ENCODE data around the gene FMO2. TPM values are rescaled to one million over a fixed set of nuclear protein-coding genes. Genes with fewer than 3 reads are reported as not detected.

The FMO2 gene
- total and polyA plus RNA-seq, 2 of the 8 experiments (the other 6 are each of a cell fraction or from before 2014, with no cell fraction given): not detected

DNA sequence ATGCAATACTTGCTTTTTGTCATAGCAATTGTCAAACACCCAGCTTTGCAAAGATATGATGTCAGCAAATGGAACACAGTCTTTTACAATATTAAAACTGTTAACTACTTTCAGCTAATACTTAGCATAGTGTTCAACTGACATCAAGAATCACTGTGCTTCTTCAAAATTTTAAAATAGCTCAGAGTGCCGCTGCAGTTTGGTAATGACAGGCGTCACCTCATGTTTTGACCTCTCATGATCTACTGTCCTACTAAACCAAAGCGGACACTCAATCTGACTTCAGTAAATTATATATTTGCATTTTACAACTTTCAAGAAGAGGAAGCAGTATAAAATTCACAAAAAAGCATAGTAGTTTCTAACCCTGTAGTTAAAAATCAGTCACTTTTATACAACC is 65.2 kb downstream of the FMO2 start:
- Histone ChIP-seq H2BK5ac (ENCODE audit: low read depth, low read length) (no peak overlapping the region), H3K18ac (ENCODE audit: extremely low read depth, low read length) (no peak overlapping the region), H2AK5ac (ENCODE audit: low read depth, low read length) (no peak overlapping the region), H2BK20ac (ENCODE audit: low read length) (no peak overlapping the region), H3K9ac (replicated peaks in 1 of 4; ENCODE audit: extremely low read depth in 1 of 4, low read depth in 3 of 4, low read length in 3 of 4) (no peak overlapping the region), H4K5ac (ENCODE audit: insufficient read length, low read depth, low read length) (no peak overlapping the region), H3K14ac (ENCODE audit: insufficient read length) (no peak overlapping the region), H3K4me2 (ENCODE audit: insufficient read depth in 1 of 2, low read depth in 2 of 2, low read length in 2 of 2) (peak overlapping the region in 1 of 2 experiments; percentile 95; a peak in 2 of 4 replicates), H2AFZ (ENCODE audit: low read length) (no peak overlapping the region), H3K27ac (ENCODE audit: low read depth, low read length) (no peak overlapping the region), H3K79me2 (ENCODE audit: control insufficient read depth in 1 of 2, insufficient read depth in 2 of 2, low read length in 2 of 2) (no peaks in the 10 kb centered on the region), H4K91ac (replicated peaks; ENCODE audit: insufficient read length, low read length) (no peak overlapping the region), H3K4me3 (ENCODE audit: extremely low read depth in 1 of 4, insufficient read depth in 2 of 4, low read depth in 3 of 4, low read length in 4 of 4) (no peak overlapping the region), H3K9me3 (ENCODE audit: insufficient read depth in 2 of 2, low read depth in 1 of 2, low read length in 1 of 2) (no peaks in the 10 kb centered on the region), H2BK120ac (replicated peaks; ENCODE audit: low read depth, low read length) (no peak overlapping the region), H3K56ac (replicated peaks; ENCODE audit: insufficient read length, low read depth, low read length) (no peak overlapping the region), H3K23me2 (ENCODE audit: low read depth, low read length) (no peaks in the 10 kb centered on the region; the same call in 1 of the 2 replicates), H3K23ac (ENCODE audit: insufficient read length) (no peak overlapping the region), H2BK12ac (ENCODE audit: low read depth, low read length) (no peak overlapping the region), H3K4ac (replicated peaks; ENCODE audit: insufficient read length, low read depth, low read length) (no peak overlapping the region), H4K8ac (ENCODE audit: extremely low read depth, insufficient read depth, low read length) (no peak overlapping the region), H3K4me1 (replicated peaks in 1 of 4; ENCODE audit: control insufficient read depth in 3 of 4, insufficient read depth in 4 of 4, low read length in 3 of 4) (peaks cover 3 to 11% (median 10%) of the 10 kb centered on the region in 4 experiments), H4K20me1 (replicated peaks in 1 of 2; ENCODE audit: control insufficient read depth in 1 of 2, insufficient read depth in 2 of 2, low read length in 2 of 2) (no peaks in the 10 kb centered on the region), H2BK15ac (ENCODE audit: low read length) (no peak overlapping the region), H3K27me3 (replicated peaks in 1 of 4; ENCODE audit: control insufficient read depth in 3 of 4, extremely low read depth in 1 of 4, insufficient read depth in 3 of 4, low read length in 3 of 4) (peaks cover 0 to 2% (median 0%) of the 10 kb centered on the region in 4 experiments; a peak in 3 of 7 replicates), H3K79me1 (ENCODE audit: low read depth, low read length) (no peaks in the 10 kb centered on the region), H3K36me3 (ENCODE audit: control insufficient read depth in 2 of 4, insufficient read depth in 4 of 4, low read length in 3 of 4) (no peaks in the 10 kb centered on the region)
- ChIA-PET CTCF (ENCODE audit: partially characterized antibody) (interaction anchor here (1.2 to 11.5 kb wide), 9 partner anchors 10 to 153 kb away, joined by 3 to 78 read pairs (median 11); partner anchors contain the start of gene FMO4), POLR2A (ENCODE audit: partially characterized antibody) (interaction anchor here (0.6 to 2.2 kb wide), 2 partner anchors 54 to 63 kb away, joined by 3 to 6 read pairs; partner anchors contain the start of gene FMO4)
- no peak for FAIRE-seq
- DNase-seq (ENCODE audit: low read depth in 1 of 2, low spot score in 2 of 2): no peak
- WGBS, 2 experiments (ENCODE audit: extremely low coverage in 1 of 2, insufficient coverage in 1 of 2, insufficient read length in 1 of 2, insufficient replicate concordance in 2 of 2, low coverage in 1 of 2, low lambda C conversion rate in 2 of 2, missing lambda C conversion rate in 1 of 2): 86% methylated on average over 3 of the region's 3 CpGs; no CpG with 5 or more reads in 1 of the 2 experiments
- no peak for TF ChIP-seq TAF7 (optimal IDR thresholded peaks at IDR 0.05; ENCODE audit: borderline replicate concordance, low read depth, low read length)
- no peak for TF ChIP-seq KDM5A (IDR thresholded peaks at IDR 0.05; ENCODE audit: low read length)
- no peak for TF ChIP-seq KDM1A (IDR thresholded peaks at IDR 0.05; ENCODE audit: borderline replicate concordance, low read length)
- no peak for TF ChIP-seq EGR1 (IDR thresholded peaks at IDR 0.05; ENCODE audit: borderline replicate concordance, low read depth, low read length)
- no peak for TF ChIP-seq POLR2AphosphoS5 (IDR thresholded peaks at IDR 0.05; ENCODE audit: low read depth, low read length)
- TF ChIP-seq SIRT6 (IDR thresholded peaks at IDR 0.05; ENCODE audit: low read length): no peak
- TF ChIP-seq FOSL1 (IDR thresholded peaks at IDR 0.05; ENCODE audit: insufficient read depth, low read depth, low read length): no peak
- TF ChIP-seq GTF2F1 (IDR thresholded peaks at IDR 0.05; ENCODE audit: borderline replicate concordance, low read depth, low read length): no peak
- TF ChIP-seq GABPA (IDR thresholded peaks at IDR 0.05; ENCODE audit: borderline replicate concordance, insufficient read depth, low read length): no peak
- TF ChIP-seq, protein P1, sequence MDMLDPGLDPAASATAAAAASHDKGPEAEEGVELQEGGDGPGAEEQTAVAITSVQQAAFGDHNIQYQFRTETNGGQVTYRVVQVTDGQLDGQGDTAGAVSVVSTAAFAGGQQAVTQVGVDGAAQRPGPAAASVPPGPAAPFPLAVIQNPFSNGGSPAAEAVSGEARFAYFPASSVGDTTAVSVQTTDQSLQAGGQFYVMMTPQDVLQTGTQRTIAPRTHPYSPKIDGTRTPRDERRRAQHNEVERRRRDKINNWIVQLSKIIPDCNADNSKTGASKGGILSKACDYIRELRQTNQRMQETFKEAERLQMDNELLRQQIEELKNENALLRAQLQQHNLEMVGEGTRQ (IDR thresholded peaks at IDR 0.05; ENCODE audit: low read length): no peak
- TF ChIP-seq SIN3A (conservative IDR thresholded peaks at IDR 0.05 in 1 of 2, IDR thresholded peaks at IDR 0.05 in 1 of 2; ENCODE audit: low read depth in 1 of 2, low read length in 2 of 2): no peak
- TF ChIP-seq RXRA (IDR thresholded peaks at IDR 0.05; ENCODE audit: insufficient read depth, low read depth, low read length): no peak
- no peak for TF ChIP-seq EZH2 (IDR thresholded peaks at IDR 0.05; ENCODE audit: low read depth, low read length, severe bottlenecking)

Measured in H1 (cell line).